Hematopoietic multipotent progenitor cell treated with erythropoietin and hydrocortisone succinate and interleukin-3 and kit ligand, for 8 days (in vitro differentiated cells): ENCODE measurements around the gene HSPG2.
"Not testable (repeated sequence)": the region's sequence is repeated elsewhere in the genome, so short reads cannot be mapped to it uniquely, and the experiment has no call there.

Experiments used
- DNase-seq: peaks from one replicate; pipeline ENCODE4 v3.0.0-alpha.2; 2015

Gene HSPG2

GRCh38 chr1:21911205-21912001 is 25.7 kb downstream of the HSPG2 start:
- DNase-seq = no peak

DNA sequence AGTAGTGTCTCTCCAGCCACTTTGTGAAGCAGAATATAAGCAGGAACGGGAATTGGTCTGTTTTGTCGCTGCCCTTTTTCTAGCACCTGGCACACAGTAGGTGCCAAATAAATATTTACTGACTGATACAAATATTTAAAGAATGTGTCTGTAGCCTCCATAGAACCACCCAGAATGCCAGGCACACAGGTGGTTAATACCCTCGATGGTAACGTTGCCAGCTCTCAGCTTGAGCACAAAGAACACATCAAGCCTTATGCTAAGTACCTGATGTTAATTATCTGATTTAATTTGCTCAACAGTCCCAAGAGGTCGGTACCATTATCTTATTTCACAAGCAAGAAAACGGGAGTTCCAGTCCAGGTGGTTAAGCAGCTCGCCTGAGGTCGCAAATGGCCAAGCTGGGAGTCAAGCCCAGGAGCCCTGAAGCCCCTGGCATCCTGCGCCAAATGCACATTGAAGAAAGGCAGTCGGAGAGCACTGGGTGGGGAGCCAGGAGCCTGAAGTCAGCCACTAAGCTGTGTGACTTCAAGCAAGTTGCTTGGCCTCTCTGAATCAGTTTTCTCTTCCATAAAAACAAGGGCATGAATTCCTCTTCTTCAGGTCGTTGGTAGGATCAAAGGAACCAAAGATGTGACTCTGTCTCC is 26.4 kb downstream of the HSPG2 start:
- no peak for DNase-seq

DNA sequence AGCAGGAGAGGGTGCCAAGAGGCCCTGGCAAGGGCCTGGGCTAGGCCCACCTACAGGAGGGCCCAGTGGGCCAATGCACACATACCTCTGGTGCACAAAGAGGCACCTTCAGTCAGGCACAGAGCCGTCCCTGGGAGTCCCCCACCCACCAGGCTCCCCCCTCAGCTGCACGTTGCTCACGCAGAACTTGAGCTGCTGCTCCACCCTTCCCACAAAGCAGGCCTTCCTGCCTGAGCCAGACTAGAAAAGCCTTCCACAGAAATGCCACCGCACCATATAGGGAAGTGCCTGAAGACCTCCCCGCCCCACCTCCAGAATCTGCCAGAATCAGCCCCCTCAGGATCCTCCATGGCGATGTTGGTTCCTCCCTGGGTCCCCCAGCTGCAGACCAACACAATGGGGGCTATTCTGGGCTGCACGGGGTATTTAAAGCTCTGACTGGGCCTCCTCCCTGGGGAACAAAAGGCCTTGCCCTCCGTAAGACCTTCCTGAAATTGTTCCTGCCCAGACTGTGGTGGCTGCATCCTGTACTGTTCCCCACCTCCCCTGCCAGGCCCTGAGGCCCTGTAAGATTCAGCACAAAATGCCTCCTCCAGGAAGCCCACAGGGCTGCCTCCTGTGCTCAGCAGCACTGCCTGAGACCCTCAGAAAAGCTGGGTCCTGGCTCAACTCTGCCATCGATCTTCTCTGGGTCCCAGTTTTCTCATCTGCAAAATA is 27.2 kb downstream of the HSPG2 start:
- peak; percentile 66 for DNase-seq

- no peak for DNase-seq
Measured at GRCh38 chr1:21909286-21909759, 27.8 kb downstream of the HSPG2 start.

DNA sequence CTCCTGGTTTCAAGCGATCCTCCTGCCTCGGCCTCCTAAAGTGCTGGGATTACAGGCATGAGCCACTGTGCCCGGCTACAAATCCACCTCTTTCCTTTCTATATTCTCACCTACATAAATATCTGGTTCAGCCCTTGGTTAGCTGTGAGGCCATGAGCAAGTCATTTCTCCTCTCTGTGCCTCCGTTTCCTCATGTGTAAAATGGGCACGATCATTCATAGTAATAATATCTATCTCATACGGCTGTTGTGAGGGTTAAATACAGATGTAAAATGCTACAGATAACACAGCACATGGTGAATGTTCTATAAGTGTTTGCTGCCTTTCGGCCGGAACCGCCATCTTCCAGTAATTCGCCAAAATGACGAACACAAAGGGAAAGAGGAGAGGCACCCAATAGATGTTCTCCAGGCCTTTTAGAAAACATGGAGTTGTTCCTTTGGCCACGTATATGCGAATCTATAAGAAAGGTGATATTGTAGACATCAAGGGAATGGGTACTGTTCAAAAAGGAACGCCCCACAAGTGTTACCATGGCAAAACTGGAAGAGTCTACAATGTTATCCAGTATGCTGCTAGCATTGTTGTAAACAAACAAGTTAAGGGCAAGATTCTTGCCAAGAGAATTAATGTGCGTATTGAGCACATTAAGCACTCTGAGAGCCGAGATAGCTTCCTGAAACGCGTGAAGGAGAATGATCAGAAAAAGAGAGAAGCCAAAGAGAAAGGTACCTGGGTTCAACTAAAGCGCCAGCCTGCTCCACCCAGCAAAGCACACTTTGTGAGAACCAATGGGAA is 29.2 kb downstream of the HSPG2 start:
- not testable (repeated sequence) for DNase-seq

GRCh38 chr1:21907079-21907418 is 30.1 kb downstream of the HSPG2 start:
- DNase-seq = no peak

GRCh38 chr1:21906173-21907078 is 30.7 kb downstream of the HSPG2 start:
- peak; percentile 91 for DNase-seq

- DNase-seq = peak; percentile 99
Measured at GRCh38 chr1:21904704-21905520, 32.2 kb downstream of the HSPG2 start.

DNA sequence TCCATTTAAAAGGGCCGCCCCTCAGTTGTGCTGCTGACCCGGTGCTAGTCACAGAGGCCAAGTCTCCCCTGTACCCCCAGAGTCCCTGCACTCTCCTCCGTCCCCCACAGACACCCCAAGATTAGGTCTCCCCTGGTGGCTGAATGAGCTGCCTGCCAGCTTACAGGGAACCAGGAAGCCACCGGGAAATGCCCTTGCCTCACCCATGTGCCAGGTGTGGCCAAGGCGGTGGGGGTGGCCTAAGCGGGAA is 32.7 kb downstream of the HSPG2 start:
- DNase-seq = no peak

GRCh38 chr1:21903638-21904453 is 33.3 kb downstream of the HSPG2 start:
- peak; percentile 61 for DNase-seq

- peak; percentile 54 for DNase-seq
Measured at GRCh38 chr1:21902026-21903012, 34.8 kb downstream of the HSPG2 start.

- DNase-seq = no peak
Measured at GRCh38 chr1:21901473-21901847, 35.6 kb downstream of the HSPG2 start.

GRCh38 chr1:21900766-21901472 is 36.2 kb downstream of the HSPG2 start:
- no peak for DNase-seq

DNA sequence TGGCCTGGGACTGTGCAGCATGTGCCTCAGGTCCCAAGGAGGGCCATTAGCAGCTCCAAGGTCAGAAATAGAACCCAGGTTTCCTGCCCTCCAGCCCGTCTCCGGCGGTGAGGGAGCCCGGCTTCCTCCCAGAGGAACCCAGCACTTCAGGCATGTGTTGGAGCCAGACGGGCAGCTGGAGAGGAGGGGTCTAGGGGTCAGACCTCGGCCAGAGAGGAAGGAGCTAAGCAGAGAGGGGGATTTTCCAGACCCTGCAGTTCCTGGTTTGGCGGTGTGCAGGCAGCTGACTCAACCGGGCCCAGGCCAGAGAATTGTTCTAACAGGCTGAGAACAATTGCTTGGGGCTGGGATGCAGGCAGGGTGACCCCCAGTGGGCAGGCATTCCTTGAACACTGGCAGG is 37.1 kb downstream of the HSPG2 start:
- no peak for DNase-seq

GRCh38 chr1:21899267-21899810 is 37.8 kb downstream of the HSPG2 start:
- no peak for DNase-seq

DNA sequence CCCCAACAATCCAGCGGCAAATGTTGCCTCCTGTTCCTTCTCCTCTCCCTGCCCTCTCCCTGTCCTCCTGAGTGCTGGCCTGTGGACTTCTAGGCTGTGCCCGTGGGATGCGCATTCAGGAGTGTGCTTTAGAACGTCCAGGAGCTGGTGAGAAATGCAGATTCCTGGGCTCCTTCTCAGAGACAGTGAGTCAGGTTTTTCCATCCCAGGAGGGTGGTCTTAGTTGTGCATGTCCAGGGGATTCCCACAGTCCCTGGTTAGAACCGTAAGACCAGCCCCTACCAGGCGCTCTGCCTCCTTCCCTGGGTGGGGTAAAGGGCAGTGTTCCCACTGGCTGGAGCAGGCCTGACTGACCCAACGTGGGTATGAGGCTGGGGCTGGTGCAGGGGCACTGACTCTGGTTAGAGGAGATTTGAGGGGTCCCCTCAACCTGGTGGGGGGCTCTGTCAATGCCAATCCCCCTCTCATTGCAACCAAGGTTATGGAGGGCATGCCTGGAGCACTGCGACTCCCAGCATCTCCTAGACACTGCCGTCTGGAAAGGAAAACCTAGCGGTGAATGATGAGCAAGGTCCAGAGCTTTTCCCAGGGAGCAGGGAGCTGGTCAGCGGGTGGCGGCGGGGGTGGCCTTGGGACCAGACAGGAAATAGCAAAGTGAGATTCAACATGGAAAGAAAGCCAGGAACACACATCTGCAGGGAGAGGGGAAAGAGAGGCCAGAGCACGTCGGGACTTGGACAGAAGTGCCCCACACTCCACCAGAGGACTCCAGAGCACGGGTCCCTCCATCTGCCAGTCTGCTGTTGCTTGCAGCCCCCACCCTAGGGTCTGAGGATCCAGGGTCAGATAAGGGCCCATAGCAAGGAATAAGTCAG is 38.5 kb downstream of the HSPG2 start:
- DNase-seq = no peak

GRCh38 chr1:21897844-21898243 is 39.3 kb downstream of the HSPG2 start:
- DNase-seq = no peak
